ENCODE measurements around the gene CFAP92.
A peak's percentile ranks its signal among the peaks of the same experiment; 100 is the strongest.

Gene CFAP92

DNA sequence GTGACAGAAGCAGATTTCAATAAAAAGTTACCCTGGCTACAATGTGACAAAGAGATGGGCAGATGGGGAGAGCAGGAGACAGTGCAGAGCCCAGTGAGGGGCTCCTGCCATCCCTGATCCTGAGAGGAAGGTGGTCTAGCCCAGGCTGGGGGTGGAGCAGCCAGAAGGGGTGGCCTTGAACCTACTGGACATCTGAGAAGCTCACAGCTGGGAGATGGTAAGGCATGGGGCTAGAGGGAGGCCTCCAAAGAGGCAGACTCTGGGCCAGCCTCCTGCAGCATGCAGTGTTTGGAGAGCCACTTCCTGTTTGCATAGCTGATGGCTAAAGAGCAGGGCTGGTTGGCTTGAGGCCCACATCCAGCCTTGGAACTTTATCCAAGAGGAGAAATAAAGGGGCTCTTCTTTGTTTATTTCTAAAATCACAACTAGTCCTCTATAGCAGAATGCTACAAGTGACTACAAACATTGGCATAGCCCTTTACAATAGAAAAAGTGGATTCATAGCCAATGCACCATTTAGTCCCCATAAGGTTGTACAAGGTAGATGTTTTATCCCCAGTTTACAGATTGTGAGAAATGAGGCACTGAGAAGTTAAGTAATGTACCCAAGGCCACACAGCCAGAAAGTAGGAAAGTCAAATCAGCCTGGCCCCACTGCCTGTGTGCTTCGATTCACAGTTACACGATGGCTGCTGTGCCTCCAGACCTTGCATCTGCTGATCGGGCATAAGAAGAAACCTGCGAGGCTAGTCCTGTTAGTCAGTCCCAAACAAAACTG, 11.8 kb upstream of the CFAP92 start:
- peak; percentile 66 for DNase-seq

DNA sequence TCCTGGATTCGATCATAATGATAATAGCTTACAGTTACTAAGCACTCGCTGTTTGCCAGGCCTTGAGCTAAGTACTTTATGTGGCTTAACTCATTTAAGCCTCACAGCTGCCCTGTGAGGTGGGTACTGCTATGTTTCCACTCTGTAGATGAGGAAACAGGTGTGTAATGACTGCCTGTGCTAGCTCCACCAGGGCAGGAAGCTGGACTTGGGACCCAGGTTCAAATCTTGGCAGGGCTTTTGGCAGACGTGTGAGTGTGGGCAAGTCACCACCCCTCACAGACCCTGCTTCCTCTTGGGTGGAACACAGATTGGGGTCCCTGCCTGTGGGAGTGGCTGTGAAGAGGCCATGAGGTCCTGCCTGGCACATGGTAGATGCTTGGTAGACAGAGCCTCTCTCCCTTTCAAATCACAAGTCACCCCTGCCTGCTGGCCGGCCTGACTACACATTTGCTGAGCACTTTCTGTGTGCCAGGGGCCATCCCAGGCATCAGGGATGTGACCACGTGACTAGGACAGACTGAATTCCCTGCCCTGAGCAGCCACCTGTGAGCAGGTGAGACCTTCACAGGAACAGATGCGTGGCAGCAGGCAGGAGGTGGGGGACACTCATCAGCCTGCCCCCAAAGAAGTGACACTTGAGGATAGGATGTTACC, 10.9 kb upstream of the CFAP92 start:
- no peak for DNase-seq

DNA sequence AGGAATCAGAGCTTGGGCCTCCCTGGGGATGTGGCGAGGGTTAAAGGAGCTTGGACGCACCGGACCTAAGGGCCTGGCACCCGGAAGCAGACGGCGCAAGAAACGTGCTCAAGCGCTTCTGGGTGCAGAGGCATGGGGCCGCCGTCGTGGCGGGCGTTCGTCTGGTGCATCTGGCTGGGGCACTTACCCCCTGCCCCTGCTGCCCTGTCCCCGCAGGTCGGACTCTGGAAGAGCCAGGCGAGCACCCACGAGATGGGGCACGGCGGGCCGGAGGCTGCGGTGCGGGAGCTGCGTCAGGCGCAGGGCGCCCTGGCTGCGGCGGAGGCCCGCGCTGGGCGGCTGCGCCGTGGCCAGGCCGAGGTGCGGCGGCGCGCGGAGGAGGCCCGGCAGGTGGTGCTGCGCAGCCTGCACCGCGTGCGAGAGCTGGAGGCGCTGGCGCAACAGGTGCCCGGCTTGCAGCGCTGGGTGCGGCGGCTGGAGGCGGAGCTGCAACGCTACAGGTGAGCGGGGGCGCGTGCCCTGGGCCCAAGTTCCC, 9.8 kb upstream of the CFAP92 start:
- DNase-seq: peak; percentile 75

DNA sequence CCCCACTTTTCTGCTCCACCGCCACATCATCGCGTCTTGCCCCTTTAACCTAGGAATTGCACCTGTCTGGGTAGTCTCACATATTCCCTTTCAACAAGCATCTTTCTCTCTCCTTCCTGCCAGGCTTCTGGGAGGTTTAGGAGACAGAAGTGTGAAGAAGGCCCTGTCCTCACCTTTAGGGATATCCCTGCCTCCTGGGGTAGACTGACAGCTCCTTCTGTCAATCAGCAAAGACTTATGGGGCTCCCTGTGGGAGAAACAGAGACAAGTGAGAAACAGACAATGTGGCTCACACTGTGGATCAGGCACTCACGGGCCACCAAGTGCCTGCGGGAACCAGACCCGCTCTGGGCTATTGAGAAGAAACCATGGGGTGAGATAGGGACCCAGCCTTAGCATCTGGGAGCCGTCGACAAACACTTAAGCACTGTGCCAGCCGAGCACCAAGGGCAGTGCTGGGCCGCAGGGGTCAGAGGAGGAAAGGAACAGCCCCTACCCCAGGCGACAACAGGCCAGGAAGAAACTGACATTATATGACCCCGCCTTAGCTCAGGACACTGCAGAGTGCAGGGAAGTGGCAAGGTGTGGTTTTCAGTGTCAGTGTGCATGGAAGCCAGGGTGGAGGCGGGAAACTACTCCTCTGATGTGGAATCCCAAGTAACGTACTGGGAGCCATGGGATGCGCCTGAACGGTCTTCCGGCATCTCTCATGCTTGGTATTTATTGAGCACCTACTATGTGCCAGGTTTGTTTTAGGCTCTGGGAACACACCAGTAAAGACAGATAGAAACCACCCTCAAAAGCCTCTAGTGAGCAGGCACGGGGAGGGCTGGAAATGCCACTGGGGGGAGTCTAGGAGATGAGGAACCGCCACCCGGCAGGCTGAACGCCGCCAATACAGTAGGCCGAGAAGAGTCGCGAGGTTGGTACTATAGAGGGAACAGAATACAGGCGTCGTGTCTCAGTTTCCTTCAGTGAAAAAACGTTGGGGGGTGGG, 9.0 kb upstream of the CFAP92 start:
- DNase-seq: no peak

DNA sequence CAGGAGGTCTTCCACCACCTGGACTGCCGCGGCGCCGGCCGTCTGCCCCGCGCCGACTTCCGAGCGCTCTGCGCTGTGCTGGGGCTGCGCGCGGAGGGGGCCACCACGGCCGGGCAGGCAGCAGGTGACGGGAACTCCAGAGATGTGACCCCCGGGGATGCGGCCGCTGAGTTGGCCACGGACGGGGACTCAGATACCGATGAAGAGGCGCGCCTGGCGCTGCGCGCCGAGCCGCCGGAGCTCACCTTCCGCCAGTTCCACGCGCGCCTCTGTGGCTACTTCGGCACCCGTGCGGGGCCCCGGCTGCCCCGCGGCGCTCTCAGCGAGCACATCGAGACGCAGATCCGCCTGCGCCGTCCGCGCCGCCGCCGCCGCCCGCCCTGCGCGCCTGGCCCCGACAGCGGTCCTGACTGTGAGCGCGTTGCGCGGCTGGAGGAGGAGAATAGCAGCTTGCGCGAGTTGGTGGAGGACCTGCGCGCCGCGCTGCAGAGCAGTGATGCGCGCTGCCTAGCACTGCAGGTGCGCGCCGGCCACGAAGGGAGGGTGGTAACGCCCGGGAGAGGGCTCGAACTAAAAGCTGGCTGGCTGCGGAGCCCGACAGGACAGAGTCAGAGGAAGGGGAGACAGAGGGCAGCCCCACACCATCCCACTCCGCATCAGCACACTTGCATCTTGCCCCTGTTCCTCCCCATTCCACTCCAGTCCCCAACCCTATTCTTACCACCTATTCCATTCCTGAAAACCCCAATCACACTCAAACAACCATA, 8.1 kb upstream of the CFAP92 start:
- peak; percentile 38 for DNase-seq

DNA sequence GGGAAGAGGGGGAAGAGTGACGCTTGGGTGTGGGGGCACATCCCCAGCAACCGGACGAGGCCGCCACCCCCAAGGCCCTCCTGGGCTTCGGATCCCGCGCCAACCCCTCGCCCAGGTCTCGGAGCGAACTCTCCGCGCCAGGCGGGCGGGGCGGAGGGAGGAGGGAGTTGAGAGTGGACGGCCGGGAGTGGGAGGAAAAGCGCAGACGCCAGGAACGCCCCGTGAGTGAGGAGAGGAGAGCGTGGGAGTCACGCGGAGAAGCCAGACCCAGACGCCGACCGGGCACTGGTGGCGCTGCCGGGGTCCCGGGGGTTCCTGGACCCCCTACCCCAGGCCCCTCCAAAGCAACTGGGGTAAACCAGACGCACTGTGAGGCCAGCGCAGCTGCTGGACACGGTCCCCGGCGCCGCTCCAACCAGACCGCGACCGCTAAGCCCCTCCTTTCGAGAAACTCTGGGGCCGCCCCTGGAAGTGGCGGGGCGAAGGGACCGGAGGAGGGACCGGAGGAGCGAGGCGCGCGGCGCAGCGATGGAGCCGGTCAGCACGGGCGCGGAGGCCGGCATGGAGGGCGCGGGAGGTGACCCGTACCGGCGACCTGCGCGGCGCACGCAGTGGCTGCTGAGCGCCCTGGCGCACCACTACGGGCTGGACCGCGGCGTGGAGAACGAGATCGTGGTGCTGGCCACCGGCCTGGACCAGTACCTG, 7.4 kb upstream of the CFAP92 start, which contains the start of gene EFCC1:
Gene EFCC1, plus strand, starts transcription at position 204 of the 705 bp plus-strand sequence. Its CDS starts 325 bp downstream, at position 529.
- peak; percentile 43 for DNase-seq

DNA sequence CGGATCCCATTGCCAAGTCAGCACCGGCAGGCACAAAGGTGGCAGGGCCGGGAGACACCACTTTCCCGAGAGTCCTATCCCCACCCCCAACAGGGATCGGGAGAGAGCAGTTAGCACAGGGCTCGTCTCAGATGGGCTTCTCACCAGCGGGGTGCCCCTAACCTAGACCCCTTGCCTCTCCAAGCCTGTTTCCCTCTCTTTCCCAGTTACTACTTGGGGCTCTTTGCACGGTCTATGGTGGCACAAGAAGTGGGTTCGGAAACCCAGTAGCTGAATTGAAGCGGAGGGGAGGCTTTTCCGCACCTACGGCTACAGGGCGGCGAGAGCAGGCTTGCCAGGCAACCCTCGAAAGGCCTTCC, 6.8 kb upstream of the CFAP92 start:
- no peak for DNase-seq

DNA sequence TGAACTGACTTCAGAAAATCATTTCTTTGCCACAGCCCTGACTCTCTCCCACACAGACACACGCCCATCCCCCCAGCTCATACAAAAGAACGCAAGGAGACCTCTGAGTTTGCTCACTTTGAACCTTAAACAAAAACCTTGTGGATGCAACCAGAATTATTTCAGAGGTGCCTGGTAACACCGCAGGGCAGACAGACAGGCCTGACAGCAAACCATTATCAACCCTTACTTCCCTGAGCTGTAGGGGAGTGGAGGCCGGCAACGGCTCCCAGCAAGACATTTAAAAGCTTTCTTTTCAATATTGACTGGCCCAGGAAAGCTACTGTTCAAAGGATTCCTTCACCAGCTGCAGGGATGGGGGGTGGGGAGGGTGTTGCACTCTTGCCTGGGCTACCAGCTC, 5.2 kb upstream of the CFAP92 start:
- peak; percentile 54 for DNase-seq

DNA sequence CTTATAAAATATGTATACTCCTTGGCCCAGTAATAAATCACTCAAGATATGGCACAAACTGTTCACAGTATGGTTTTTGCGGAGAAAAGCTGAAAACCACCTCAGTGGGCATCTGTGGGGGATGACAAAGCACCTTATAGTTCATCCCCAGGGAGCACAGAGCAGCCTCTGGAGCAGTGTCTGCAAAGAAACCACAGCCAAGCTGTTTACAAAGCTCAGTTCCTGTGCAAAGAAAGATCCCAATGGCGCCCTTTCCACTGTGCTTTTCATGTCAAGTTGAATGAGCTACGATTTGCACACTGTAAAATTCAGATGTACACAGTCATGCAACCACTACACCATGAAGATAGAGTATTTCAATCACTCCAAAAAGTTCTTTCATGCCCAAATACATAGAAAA, 4.7 kb upstream of the CFAP92 start:
- no peak for DNase-seq

DNA sequence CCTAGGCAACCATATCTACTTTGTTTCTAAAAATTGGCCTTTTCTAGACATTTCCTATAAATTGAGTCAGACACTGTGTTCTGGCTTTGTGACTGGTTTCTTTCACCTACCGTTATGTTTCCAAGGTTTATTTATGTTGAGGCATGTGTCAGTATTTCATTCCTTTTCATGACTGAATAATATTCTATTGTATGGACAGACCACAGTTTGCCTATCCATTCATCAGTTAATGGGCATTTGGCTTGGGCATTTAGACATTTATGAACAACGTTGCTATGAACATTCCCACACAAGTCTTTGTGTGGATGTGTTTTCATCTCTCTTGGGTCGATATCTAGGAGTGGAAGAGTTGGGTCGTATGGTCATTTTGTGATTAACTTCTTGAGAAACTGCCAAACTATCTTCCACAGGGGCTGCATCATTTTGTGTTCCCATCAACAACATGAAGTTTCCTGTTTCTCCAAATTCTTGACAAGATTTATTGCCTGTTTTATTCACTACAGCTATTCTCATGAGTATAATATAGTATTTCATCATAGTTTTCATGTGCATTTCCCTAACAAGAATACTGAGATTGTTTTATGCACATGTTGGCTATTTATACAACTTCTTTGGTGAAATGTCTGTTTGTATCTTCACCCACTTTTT, 3.7 kb upstream of the CFAP92 start:
- no peak for DNase-seq

DNA sequence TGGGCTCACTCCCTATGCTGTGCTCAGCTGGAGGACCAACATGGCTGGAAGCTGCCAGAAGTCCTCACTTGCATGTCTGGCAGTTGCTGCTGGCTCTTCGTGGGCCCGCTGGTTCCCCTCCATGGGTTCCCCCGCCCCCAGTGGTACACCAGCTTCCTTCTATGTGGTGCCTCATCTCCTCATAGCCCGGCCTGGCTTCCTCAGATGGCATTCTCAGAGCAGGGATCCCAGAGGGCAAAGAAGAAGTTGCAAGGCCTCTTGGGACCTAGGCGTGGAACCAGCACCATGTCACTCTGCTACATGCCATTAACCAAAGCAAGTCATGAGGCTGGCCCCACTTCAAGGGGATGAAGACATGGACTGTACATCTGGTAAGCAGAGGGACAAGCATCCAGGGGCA, 2.9 kb upstream of the CFAP92 start:
- DNase-seq: no peak

DNA sequence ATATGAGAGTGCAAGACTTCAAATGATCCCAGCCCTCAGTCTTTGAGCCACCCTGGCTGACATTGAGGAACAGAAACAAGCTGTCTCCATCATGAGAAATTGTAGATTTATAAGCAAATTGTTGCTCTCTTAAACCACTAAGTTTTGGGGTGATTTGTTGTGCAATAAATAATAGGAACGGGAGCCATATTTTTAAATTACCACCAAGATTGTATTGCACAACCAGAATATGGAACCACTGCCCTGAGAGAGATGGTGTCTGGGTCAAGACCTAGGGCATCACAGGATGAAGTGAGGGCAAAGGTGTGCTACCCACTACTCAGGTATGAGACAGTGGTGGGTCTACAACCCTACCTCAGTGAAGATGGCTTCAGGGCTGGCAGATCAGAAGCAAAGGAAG, 2.3 kb upstream of the CFAP92 start:
- no peak for DNase-seq

DNA sequence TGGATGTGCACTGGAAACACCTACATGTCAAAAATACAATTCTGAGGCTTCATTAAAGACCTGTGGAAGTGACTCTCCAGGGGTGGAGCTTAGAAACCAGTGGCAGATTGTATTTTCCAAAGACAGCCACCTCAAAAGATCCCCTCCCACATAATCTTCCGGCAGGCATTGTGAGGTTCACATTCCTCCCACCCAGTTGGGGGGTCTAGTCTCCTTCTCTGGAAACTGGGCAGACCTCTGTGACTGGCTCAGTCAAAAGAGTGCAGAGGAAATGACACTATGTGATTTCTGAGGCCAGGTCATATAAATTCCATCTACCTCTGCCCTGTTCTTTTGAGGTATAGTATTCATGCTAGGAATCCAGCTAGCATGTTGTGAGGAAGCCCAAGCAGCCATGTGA, 1.9 kb upstream of the CFAP92 start:
- no peak for DNase-seq

DNA sequence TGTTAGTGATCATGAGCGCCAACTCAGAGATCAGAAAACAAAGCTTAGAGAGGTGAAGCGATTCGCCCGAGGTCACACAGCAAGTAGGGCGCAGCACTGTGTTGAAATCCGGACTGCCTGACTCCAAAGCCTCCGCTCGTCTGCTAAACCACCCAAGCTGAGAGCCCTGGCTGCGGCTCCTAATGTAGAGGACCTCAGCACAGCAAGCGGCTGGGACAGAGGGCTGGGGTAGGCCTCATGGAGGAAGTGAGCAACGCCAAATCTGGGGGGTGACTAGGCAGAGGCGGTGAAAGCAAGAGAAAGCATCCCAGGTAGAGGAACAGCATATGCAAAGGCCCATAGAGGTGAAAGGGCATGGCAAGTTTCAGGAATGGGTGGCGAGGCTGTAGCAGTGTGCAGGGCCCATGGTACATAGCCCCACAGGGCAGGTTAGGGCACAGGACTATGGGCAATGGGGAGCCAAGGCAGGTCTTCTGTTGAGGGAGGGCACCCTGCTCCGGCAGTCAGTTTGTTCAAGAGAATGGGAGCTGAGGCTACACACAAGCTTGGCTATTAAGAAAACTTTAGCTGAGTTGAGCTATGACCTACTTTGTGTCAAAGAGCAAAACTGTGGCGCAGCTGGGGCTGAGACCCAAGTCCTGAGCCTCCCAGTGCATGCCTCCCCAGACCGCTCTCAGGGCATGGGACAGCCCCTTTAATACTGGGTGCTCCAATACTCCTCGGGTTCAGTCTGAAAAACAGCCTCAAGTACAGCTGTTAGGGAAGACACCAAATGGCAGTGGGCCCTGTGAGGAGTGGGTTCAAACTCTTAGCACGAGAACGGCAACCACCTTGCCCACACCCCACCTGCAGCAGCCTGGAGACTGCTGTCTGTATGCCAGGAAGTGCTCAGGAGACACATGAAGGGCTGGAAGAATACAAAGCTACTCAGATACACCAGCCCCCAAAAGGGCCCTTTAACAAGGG, 988 bp upstream of the CFAP92 start:
- DNase-seq: no peak

DNA sequence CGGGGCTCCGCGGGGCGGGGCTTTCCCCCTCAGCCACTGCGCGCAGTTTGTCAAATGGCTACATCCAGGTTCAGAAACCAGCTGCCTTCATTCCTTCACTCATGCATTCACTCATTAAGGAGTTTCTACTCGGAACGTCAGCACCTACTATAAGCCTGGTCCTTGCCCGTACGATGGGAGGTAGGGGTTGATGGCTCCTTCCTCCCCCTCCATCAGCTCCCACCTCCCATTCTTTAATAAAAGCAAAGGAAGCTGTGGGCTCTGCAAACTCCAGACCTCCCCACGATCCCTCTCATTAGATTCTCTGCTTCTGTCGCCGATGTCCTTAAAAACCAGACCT, 267 bp upstream of the CFAP92 start:
- DNase-seq: no peak

DNA sequence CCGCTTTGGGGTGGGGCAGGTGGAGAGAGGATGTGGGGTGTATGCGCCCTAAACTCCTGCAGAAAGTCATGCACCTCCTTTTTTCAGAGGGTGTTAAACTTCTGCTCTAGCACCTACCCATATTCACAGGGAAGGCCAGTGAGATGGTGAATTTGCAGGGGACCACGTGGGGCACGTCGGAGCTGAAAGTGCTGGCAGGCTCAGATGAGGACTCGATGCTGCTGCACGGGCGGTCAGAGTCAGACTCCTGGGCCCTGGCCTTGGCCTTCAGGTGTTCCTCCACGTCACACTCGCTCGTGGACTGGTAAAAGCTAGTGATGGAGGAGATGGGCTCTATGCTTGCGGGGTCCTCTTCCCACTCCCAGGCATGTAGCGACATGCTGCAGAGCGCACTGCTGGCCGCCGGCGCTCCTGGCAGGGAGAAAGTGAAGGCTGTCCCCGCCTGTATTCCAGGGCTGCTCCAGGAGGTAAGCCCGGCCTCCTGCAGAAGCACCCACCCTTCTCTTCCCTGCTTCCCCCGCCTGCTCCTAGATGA, 883 bp downstream of the CFAP92 start:
- DNase-seq: peak; percentile 67

DNA sequence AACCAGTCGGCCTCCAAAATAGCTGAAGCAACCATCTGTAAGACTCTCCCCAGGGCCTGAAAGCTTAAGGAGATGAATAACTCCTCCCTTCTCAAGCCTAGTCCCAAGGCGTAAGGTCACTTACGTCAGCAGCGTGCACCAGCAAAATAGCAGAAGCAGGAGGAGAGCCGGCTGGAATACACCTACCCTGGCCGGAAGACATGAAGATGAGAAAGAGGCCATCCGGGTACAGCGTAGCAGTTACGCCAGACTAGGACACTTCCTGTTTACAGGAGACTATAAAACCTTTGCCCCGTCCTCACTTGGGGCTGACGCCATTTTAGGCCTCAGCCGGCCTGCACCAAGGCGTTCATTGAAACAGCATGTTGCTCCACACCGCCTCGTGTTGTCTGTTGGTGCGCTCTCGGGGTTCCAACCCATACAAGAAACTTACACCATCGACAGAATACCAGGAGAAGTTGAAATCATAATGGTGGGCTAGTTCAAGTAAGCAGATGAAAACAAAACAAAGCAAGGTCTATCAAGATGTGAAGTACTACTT, 2.5 kb downstream of the CFAP92 start:
- DNase-seq: no peak

DNA sequence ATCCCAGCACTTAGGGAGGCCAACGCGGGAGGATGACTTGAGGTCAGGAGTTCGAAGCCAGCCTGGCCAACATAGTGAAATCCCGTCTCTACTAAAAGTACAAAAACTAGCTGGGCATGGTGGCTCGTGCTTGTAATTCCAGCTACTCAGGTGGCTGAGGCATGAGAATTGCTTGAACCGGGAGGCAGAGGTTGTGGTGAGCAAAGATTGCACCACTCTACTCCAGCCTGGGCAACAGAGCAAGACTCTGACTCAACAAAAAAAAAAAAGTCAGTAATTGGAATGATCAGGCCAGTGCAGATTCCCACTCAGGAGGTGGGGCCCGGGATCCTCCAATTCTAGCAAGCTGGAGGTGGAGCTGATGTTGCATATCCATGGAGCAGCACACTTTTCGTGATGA, 5.6 kb downstream of the CFAP92 start:
- no peak for DNase-seq

DNA sequence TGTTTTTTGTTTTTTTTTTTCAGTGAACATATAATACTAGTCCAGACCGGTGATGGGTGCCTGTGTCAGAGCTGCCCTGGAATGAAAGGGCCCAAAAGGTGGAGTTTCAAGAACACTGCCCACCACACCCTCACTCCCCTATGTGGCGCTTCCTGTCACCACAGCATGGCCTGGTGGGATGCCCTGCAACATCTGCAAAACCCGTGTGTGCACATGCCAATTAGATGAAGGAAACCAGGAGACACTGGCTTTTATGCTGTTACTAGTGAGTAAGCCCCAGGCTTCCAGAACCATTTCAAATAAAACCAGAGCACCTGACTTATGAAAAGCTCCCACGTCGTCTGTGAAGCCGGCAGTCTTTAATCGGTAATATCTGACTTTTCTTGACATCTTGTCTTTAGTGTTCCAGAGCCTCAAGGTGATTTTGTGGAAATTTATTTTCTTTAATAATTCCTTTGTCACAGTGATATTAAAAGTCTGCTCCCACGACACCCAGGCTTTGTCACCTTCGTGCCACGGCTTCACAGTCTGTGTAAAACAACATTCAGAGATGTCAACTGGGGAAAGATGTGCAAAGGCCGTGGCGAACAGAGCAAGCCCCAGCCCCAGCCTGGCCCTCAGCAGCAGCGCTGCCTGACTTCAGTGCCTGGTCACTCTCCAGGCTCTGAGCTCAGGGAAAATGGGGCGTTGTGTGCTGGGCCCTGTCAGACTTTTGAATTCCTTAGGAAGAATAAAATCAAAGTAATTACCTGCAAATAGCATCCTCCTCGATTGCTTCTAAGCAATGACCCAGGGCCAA, 6.4 kb downstream of the CFAP92 start:
- DNase-seq: no peak

All from COR-L47 (cell line).